Activated T-cell treated with anti-CD3 and anti-CD28 coated beads, Interleukin-2, amount 50 U/mL, for 4 hours (primary cell): ENCODE data around the gene COL4A4. TPM values are rescaled to one million over a fixed set of nuclear protein-coding genes. Genes with fewer than 3 reads are reported as not detected.

Experiments used
- ATAC-seq, 2 donors: fragments of 200-7000 bp; cut with Tn5 transposase; one replicate each; pipeline ENCODE4 v1.10.0; 2021
- DNase-seq: peaks from one replicate; pipeline ENCODE4 v3.0.0-alpha.2; 2020
- H3K27me3 Mint-ChIP-seq: one replicate; pipeline ENCODE4 v1.8.0; 2021; ENCODE audit warnings: low read depth, mixed read lengths
- H3K36me3 Mint-ChIP-seq: one replicate; pipeline ENCODE4 v1.8.0; 2022; ENCODE audit warnings: mixed read lengths; ENCODE audit not compliant: insufficient read depth
- H3K4me1 Mint-ChIP-seq: one replicate; pipeline ENCODE4 v1.8.0; 2021; ENCODE audit warnings: low read depth, mixed read lengths
- H3K4me3 Mint-ChIP-seq: one replicate; pipeline ENCODE4 v1.8.0; 2021; ENCODE audit warnings: mild to moderate bottlenecking, moderate library complexity, mixed read lengths
- H3K9me3 Mint-ChIP-seq: one replicate; pipeline ENCODE4 v1.8.0; 2021; ENCODE audit warnings: mixed read lengths
- total RNA-seq, 3 donors: library from RNA; stranded (reverse); gene quantifications; one replicate each; pipeline ENCODE4 v1.2.1, GENCODE V29; 2021

Gene COL4A4
- total RNA-seq, 3 donors from 2014 or later: 0.14 TPM; not detected in 2

DNA sequence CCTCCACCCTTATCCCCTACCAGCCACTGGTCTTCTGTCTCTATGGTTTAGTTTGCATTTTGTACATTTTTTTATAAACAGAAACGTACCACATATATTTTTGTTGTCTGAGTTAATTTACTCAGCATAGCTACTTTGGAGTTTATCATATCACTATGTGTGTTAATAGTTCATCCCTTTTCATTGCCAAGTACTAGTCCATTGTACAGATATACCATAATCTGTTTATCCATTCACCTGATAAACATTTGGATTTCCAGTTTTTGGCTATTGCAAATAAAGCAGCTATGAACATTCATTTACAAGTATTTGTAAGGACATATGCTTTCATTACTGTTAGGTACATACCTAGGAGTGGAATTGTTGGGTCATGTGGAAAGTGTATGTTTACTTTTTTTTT is 204.6 kb downstream of the COL4A4 start:
- Mint-ChIP-seq H3K27me3 (no peaks in the 10 kb centered on the region), H3K4me1 (no peaks in the 10 kb centered on the region), H3K36me3 (peaks cover 33% of the 10 kb centered on the region), H3K9me3 (peaks cover 17% of the 10 kb centered on the region), H3K4me3 (no peak overlapping the region)
- ATAC-seq (no peak), DNase-seq (no peak)

DNA sequence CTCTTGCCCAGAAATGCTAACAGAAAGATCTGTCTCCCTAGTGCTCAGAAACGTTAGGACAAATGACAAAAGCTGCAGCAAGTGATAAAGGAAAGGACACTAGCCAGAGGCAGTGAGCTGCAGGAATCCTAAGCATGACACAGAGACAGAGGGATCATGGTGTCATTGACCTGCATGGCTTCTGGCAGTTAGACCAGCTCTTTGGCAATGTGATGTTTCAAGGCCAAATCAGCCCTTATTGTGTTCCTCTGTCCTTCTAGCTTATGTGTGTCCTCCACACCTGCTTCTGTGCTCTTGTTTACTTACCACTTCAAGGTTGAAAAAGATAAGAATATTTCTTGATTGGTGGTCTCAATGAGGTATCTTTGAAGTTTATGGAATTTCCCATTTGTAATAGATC is 207.3 kb downstream of the COL4A4 start:
- H3K9me3 Mint-ChIP-seq: peaks cover 17% of the 10 kb centered on the region
- H3K27me3 Mint-ChIP-seq: no peaks in the 10 kb centered on the region
- no peak overlapping the region for H3K4me3 Mint-ChIP-seq
- H3K4me1 Mint-ChIP-seq: peaks cover 6% of the 10 kb centered on the region
- ATAC-seq: no peak
- DNase-seq: no peak
- H3K36me3 Mint-ChIP-seq: peaks cover 31% of the 10 kb centered on the region

DNA sequence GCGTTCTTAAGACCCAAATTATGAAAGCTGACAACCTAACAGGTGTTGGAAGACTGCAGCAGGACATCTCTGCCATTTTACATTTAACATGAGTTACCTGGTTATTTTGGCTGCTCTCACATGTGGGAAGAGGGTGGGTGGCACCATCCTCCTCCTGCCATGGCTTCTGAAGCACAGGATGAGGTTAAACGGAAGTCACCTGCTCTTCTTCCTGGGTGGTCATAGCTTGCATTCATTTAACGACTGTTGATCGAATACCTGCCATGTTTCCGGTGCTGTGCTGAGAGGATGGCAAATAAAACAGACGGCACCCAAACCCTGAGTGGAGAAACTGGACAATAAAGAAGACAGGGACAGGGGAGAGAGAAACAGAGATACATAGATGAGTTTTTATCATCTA is 210.2 kb downstream of the COL4A4 start:
- DNase-seq: no peak
- H3K9me3 Mint-ChIP-seq: peaks cover 13% of the 10 kb centered on the region
- H3K4me3 Mint-ChIP-seq: no peak overlapping the region
- H3K4me1 Mint-ChIP-seq: peaks cover 9% of the 10 kb centered on the region
- no peak for ATAC-seq
- peaks cover 28% of the 10 kb centered on the region for H3K36me3 Mint-ChIP-seq
- H3K27me3 Mint-ChIP-seq: no peaks in the 10 kb centered on the region

DNA sequence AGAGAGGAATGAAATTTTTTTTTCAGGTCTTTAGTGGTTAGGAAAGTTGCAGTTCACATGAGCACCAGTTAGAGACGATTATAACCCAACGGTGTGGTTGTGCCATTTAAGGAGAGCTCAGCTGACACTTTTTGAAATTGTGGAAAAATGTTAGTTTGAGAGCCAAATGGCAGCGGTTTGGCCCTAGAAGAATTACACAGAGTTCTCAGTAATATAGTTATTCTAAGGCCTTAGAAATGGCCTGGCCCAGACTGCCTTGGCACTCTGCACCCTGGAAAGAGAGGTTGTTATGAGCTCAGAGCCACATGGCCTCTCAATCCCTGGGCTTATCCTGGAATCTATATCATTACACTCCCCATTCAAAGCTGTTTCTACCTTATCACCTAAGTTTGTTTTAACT is 210.8 kb downstream of the COL4A4 start:
- H3K36me3 Mint-ChIP-seq: peaks cover 32% of the 10 kb centered on the region

More for the DNA sequence above, 210.8 kb downstream of the COL4A4 start:
- Mint-ChIP-seq H3K4me3 (no peak overlapping the region), H3K4me1 (peaks cover 9% of the 10 kb centered on the region), H3K27me3 (no peaks in the 10 kb centered on the region), H3K9me3 (peaks cover 11% of the 10 kb centered on the region)
- DNase-seq (no peak), ATAC-seq (no peak)

Other genes with a start within 250 kb of the COL4A4 start
- gene COL4A3, start 419 bp upstream of the COL4A4 start, total RNA-seq: under 1 TPM in 1 of 3 donors, not detected in 2; 0.16 TPM
- 10 to 100 TPM; 56.1 to 59.0 (median 58.4) TPM for gene MFF, start 161.0 kb upstream of the COL4A4 start, total RNA-seq
- under 1 TPM in 1 of 3 donors, not detected in 2; 0.30 TPM for gene TM4SF20, start 215.1 kb upstream of the COL4A4 start, total RNA-seq
- gene SCYGR1, start 223.7 kb upstream of the COL4A4 start, total RNA-seq: not detected